IMR-90 (cell line): ENCODE results near the gene HAGH.

Experiments used
- CTCF ChIP-seq: conservative IDR thresholded peaks from 2 replicates; pipeline ENCODE4 v1.5.1; 2012; ENCODE audit warnings: mild to moderate bottlenecking, low read depth, low read length, improper control_type of control experiment
- RCOR1 ChIP-seq: IDR thresholded peaks from 2 replicates; pipeline ENCODE4 v1.6.1; 2012; ENCODE audit warnings: mild to moderate bottlenecking, low read length, improper control_type of control experiment; ENCODE audit not compliant: insufficient replicate concordance
- USF2 ChIP-seq: fragments of 150-350 bp; IDR thresholded peaks from 2 replicates; pipeline ENCODE4 v1.6.1; 2017; ENCODE audit warnings: mild to moderate bottlenecking, antibody characterized with exemption, low read length, low read depth

DNA sequence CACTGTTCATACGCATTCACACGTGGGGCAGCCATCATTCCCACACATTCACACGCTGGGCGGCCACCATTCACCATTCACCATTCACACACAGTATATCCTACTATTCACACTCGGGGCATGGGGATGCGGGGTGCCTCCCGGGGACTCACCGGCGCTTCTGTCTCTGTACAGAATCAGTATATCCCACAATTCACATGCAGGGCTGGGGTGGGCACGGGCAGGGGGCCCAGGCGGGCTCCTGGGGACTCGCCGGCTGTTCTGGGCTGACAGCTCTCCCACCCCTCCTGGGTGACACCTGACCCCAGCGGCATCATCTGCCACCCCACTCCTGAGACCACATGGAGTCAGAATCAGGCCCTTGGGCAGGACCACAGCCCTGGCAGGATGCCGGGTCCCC is 64.9 kb downstream of the HAGH start:
- TF ChIP-seq CTCF (no peak), USF2 (no peak), RCOR1 (no peak)
